ENCODE data around the gene PRPF8. TPM values are rescaled to one million over a fixed set of nuclear protein-coding genes. Genes with fewer than 3 reads are reported as not detected.

Gene PRPF8
- total and polyA plus RNA-seq, 2 of the 13 experiments (the other 11 are each of a cell fraction or from before 2014, with no cell fraction given), result 112 to 179 TPM

GRCh38 chr17:1648173-1648962 is 36.3 kb downstream of the PRPF8 start (continued):
- TF ChIP-seq MXD1 (CRISPR knock-in tag; IDR thresholded peaks at IDR 0.05), result 0 out of 2 replicates have a peak, but pooled peaks have one; percentile 7
- 0 out of 2 replicates have a peak, but pooled peaks have one; percentile 6 for TF ChIP-seq ZNF574 (CRISPR knock-in tag; IDR thresholded peaks at IDR 0.05)
- TF ChIP-seq RCOR2 (CRISPR knock-in tag; IDR thresholded peaks at IDR 0.05), result 0 out of 2 replicates have a peak, but pooled peaks have one; percentile 22
- TF ChIP-seq MYNN (CRISPR knock-in tag; IDR thresholded peaks at IDR 0.05; ENCODE audit: low read depth), result no peak
- TF ChIP-seq BCL3 (CRISPR knock-in tag; IDR thresholded peaks at IDR 0.05), result no peak
- no peak for TF ChIP-seq ZNF180 (CRISPR knock-in tag; IDR thresholded peaks at IDR 0.05; ENCODE audit: borderline replicate concordance, low read depth)
- no peak for TF ChIP-seq ZNF83 (CRISPR knock-in tag; IDR thresholded peaks at IDR 0.05; ENCODE audit: borderline replicate concordance)
- TF ChIP-seq GABPB1 (CRISPR knock-in tag; IDR thresholded peaks at IDR 0.05), result 0 out of 2 replicates have a peak, but pooled peaks have one; percentile 56
- no peak for TF ChIP-seq FOXP1 (IDR thresholded peaks at IDR 0.05)
- TF ChIP-seq FOXP1 (CRISPR knock-in tag; IDR thresholded peaks at IDR 0.05), result no peak
- TF ChIP-seq TAF1 (CRISPR knock-in tag; IDR thresholded peaks at IDR 0.05), result peak; percentile 29; the same call in 1 of the 2 replicates
- TF ChIP-seq REST (IDR thresholded peaks at IDR 0.05; ENCODE audit: borderline replicate concordance in 1 of 2, low read depth in 1 of 2, low read length in 2 of 2), result no peak
- TF ChIP-seq ZNF552 (CRISPR knock-in tag; IDR thresholded peaks at IDR 0.05; ENCODE audit: borderline replicate concordance), result no peak
- no peak for TF ChIP-seq ZNF879 (CRISPR knock-in tag; IDR thresholded peaks at IDR 0.05)
- TF ChIP-seq ZBTB25 (CRISPR knock-in tag; IDR thresholded peaks at IDR 0.05), result no peak
- no peak; the same call in 1 of the 2 replicates for TF ChIP-seq BORCS8-MEF2B (CRISPR knock-in tag; IDR thresholded peaks at IDR 0.05)
- 0 out of 2 replicates have a peak, but pooled peaks have one; percentile 21 for TF ChIP-seq ADNP (CRISPR knock-in tag; IDR thresholded peaks at IDR 0.05)
- no peak for TF ChIP-seq CHCHD3 (CRISPR knock-in tag; IDR thresholded peaks at IDR 0.05)
- TF ChIP-seq PAF1 (CRISPR knock-in tag; IDR thresholded peaks at IDR 0.05), result no peak
